ENCODE results near the gene IP6K3. TPM values are rescaled to one million over a fixed set of nuclear protein-coding genes. Genes with fewer than 3 reads are reported as not detected.

IP6K3 gene
- polyA plus RNA-seq, 1 donor (not counting 4 experiments of a cell fraction or from before 2014, with no cell fraction given): not detected

- H3K79me2 ChIP-seq (ENCODE audit: control insufficient read depth, insufficient read depth, low read length): no peaks in the 10 kb centered on the region
- H3K4me3 ChIP-seq (ENCODE audit: control insufficient read depth in 2 of 3, extremely low read depth in 1 of 3, insufficient read depth in 2 of 3, low read depth in 1 of 3, low read length in 3 of 3): no peak overlapping the region
- peak overlapping the region; percentile 25 for H3K4me2 ChIP-seq (ENCODE audit: control insufficient read depth, extremely low read depth, insufficient read depth, low read depth, low read length)
- peaks cover 50% of the 10 kb centered on the region for H3K4me1 ChIP-seq (ENCODE audit: control insufficient read depth, extremely low read depth, insufficient read depth, low read length)
- H3K9me1 ChIP-seq (ENCODE audit: control insufficient read depth, extremely low read depth, insufficient read depth, low read length): no peaks in the 10 kb centered on the region
- H3K9me3 ChIP-seq (ENCODE audit: control insufficient read depth, low read depth, low read length): no peaks in the 10 kb centered on the region
- peak overlapping the region; percentile 89 for H3K27ac ChIP-seq (ENCODE audit: control insufficient read depth, insufficient read depth, low read length)
- dilution Hi-C loops (cut with MboI; ENCODE audit: extremely low pct_ligation_motif_present, low sequenced_read_pairs): no loop called here
- no peaks in the 10 kb centered on the region for H3K27me3 ChIP-seq (ENCODE audit: control insufficient read depth, extremely low read depth, insufficient read depth, low read length)
- TF ChIP-seq EZH2 (IDR thresholded peaks at IDR 0.05; ENCODE audit: low read length) (no peak), CTCF (optimal IDR thresholded peaks at IDR 0.05 in 1 of 3, IDR thresholded peaks at IDR 0.05 in 1 of 3, conservative IDR thresholded peaks at IDR 0.05 in 1 of 3; ENCODE audit: extremely low read depth in 1 of 3, insufficient read depth in 2 of 3, low read length in 3 of 3) (no peak)
- H4K20me1 ChIP-seq (ENCODE audit: control insufficient read depth, extremely low read depth, insufficient read depth, low read length): peaks cover 6% of the 10 kb centered on the region
- FAIRE-seq: peak; percentile 86
- H3K9ac ChIP-seq (ENCODE audit: control insufficient read depth, extremely low read depth, insufficient read depth, low read length): peak overlapping the region; percentile 67
- no peak overlapping the region for H2AFZ ChIP-seq (ENCODE audit: control insufficient read depth, low read length)
- peaks cover 54 to 75% of the 10 kb centered on the region in 2 experiments for H3K36me3 ChIP-seq (ENCODE audit: control insufficient read depth in 2 of 2, extremely low read depth in 1 of 2, insufficient read depth in 2 of 2, low read length in 2 of 2)
- peak; percentile 48 for DNase-seq (ENCODE audit: low read depth, low spot score)
Observed at GRCh38 chr6:33694401-33694931, 52.2 kb downstream of the IP6K3 start.

GRCh38 chr6:33693186-33694105, 53.3 kb downstream of the IP6K3 start:
- no peak for TF ChIP-seq EZH2 (IDR thresholded peaks at IDR 0.05; ENCODE audit: low read length)
- no peak for TF ChIP-seq CTCF (optimal IDR thresholded peaks at IDR 0.05 in 1 of 3, IDR thresholded peaks at IDR 0.05 in 1 of 3, conservative IDR thresholded peaks at IDR 0.05 in 1 of 3; ENCODE audit: extremely low read depth in 1 of 3, insufficient read depth in 2 of 3, low read length in 3 of 3)
- no peaks in the 10 kb centered on the region for H3K79me2 ChIP-seq (ENCODE audit: control insufficient read depth, insufficient read depth, low read length)
- peaks cover 40% of the 10 kb centered on the region for H3K4me1 ChIP-seq (ENCODE audit: control insufficient read depth, extremely low read depth, insufficient read depth, low read length)
- H3K4me3 ChIP-seq (ENCODE audit: control insufficient read depth in 2 of 3, extremely low read depth in 1 of 3, insufficient read depth in 2 of 3, low read depth in 1 of 3, low read length in 3 of 3): no peak overlapping the region
- FAIRE-seq (no peak), DNase-seq (ENCODE audit: low read depth, low spot score) (no peak)
- no peak overlapping the region for H2AFZ ChIP-seq (ENCODE audit: control insufficient read depth, low read length)
- H3K36me3 ChIP-seq (ENCODE audit: control insufficient read depth in 2 of 2, extremely low read depth in 1 of 2, insufficient read depth in 2 of 2, low read length in 2 of 2): peaks cover 62 to 79% of the 10 kb centered on the region in 2 experiments
- H3K27me3 ChIP-seq (ENCODE audit: control insufficient read depth, extremely low read depth, insufficient read depth, low read length): no peaks in the 10 kb centered on the region
- peaks cover 6% of the 10 kb centered on the region for H4K20me1 ChIP-seq (ENCODE audit: control insufficient read depth, extremely low read depth, insufficient read depth, low read length)
- H3K4me2 ChIP-seq (ENCODE audit: control insufficient read depth, extremely low read depth, insufficient read depth, low read depth, low read length): no peak overlapping the region
- dilution Hi-C loops (cut with MboI; ENCODE audit: extremely low pct_ligation_motif_present, low sequenced_read_pairs): no loop called here
- H3K9me3 ChIP-seq (ENCODE audit: control insufficient read depth, low read depth, low read length): no peaks in the 10 kb centered on the region
- H3K9me1 ChIP-seq (ENCODE audit: control insufficient read depth, extremely low read depth, insufficient read depth, low read length): no peaks in the 10 kb centered on the region
- peak overlapping the region; percentile 67 for H3K9ac ChIP-seq (ENCODE audit: control insufficient read depth, extremely low read depth, insufficient read depth, low read length)
- peak overlapping the region; percentile 89 for H3K27ac ChIP-seq (ENCODE audit: control insufficient read depth, insufficient read depth, low read length)

All from keratinocyte (primary cell).